GM12872 (cell line): Measurements from ENCODE around the gene PARD3.

Experiments
- CTCF ChIP-seq: IDR thresholded peaks from 3 replicates; pipeline ENCODE4 v1.5.1; 2011; ENCODE audit warnings: low read depth, mild to moderate bottlenecking, low read length, moderate library complexity; ENCODE audit not compliant: insufficient read depth

The PARD3 gene

GRCh38 chr10:34081347-34081743, 733.8 kb downstream of the PARD3 start:
- no peak for TF ChIP-seq CTCF

- no peak for TF ChIP-seq CTCF
These were observed 734.4 kb downstream of the PARD3 start for GRCh38 chr10:34080485-34081346.

GRCh38 chr10:34079702-34080484, 735.2 kb downstream of the PARD3 start:
- no peak for TF ChIP-seq CTCF

- TF ChIP-seq CTCF: no peak
These were observed 736.2 kb downstream of the PARD3 start for GRCh38 chr10:34078745-34079470.

GRCh38 chr10:34078017-34078744, 736.9 kb downstream of the PARD3 start:
- TF ChIP-seq CTCF: no peak

GRCh38 chr10:34076443-34076842, 738.7 kb downstream of the PARD3 start:
- TF ChIP-seq CTCF: no peak
